Neural progenitor cell (in vitro differentiated cells): ENCODE measurements around the gene TMEM161B. TPM values are rescaled to one million over a fixed set of nuclear protein-coding genes. Genes with fewer than 3 reads are reported as not detected.
"Not testable (repeated sequence)": the region's sequence is repeated elsewhere in the genome, so short reads cannot be mapped to it uniquely, and the experiment has no call there.

Source experiments
- DNase-seq: peaks from one replicate; pipeline ENCODE4 v3.0.0-alpha.2; 2016; ENCODE audit warnings: low spot score
- H2AFZ ChIP-seq: fragments of 200-600 bp; sonication (generic); replicated peaks from 2 replicates; pipeline ENCODE4 v1.6.1; 2016; ENCODE audit warnings: antibody characterized with exemption
- H3F3A ChIP-seq: fragments of 200-600 bp; sonication (generic); 2 replicates; pipeline ENCODE4 v1.6.1; 2016; ENCODE audit warnings: antibody characterized with exemption, low read depth
- H3K27ac ChIP-seq: fragments of 200-600 bp; sonication (generic); 2 replicates; pipeline ENCODE4 v1.5.1; 2016; ENCODE audit warnings: mild to moderate bottlenecking
- H3K27me3 ChIP-seq: fragments of 200-600 bp; sonication (generic); 2 replicates; pipeline ENCODE4 v1.6.1; 2016; ENCODE audit warnings: mild to moderate bottlenecking, moderate library complexity
- H3K36me3 ChIP-seq: fragments of 200-600 bp; sonication (generic); 2 replicates; pipeline ENCODE4 v1.5.1; 2016
- H3K4me1 ChIP-seq: fragments of 200-600 bp; sonication (generic); 2 replicates; pipeline ENCODE4 v1.6.1; 2016; ENCODE audit warnings: mixed run types
- H3K4me2 ChIP-seq: fragments of 200-600 bp; sonication (generic); 2 replicates; pipeline ENCODE4 v1.6.1; 2016
- H3K4me3 ChIP-seq: fragments of 200-600 bp; sonication (generic); 2 replicates; pipeline ENCODE4 v1.5.1; 2016
- H3K79me2 ChIP-seq: fragments of 200-600 bp; sonication (generic); 2 replicates; pipeline ENCODE4 v1.6.1; 2016; ENCODE audit warnings: low read depth
- H3K9ac ChIP-seq: fragments of 200-600 bp; sonication (generic); 2 replicates; pipeline ENCODE4 v1.6.1; 2016
- H3K9me3 ChIP-seq: fragments of 200-600 bp; sonication (generic); 2 replicates; pipeline ENCODE4 v1.5.1; 2016; ENCODE audit warnings: low read depth
- H4K20me1 ChIP-seq: fragments of 200-600 bp; sonication (generic); 2 replicates; pipeline ENCODE4 v1.6.1; 2016; ENCODE audit warnings: low read depth
- H3K27ac Mint-ChIP-seq: 3 replicates; pipeline ENCODE4 v1.8.0; 2021; ENCODE audit warnings: mixed read lengths
- H3K27me3 Mint-ChIP-seq: 2 replicates; pipeline ENCODE4 v1.8.0; 2022; ENCODE audit warnings: low read depth, mild to moderate bottlenecking, inconsistent platforms, moderate library complexity, mixed read lengths; ENCODE audit not compliant: insufficient read depth
- H3K36me3 Mint-ChIP-seq: 3 replicates; pipeline ENCODE4 v1.8.0; 2021; ENCODE audit warnings: mixed read lengths
- H3K4me1 Mint-ChIP-seq: 3 replicates; pipeline ENCODE4 v1.8.0; 2021; ENCODE audit warnings: mixed read lengths
- H3K4me3 Mint-ChIP-seq: 3 replicates; pipeline ENCODE4 v1.8.0; 2021; ENCODE audit warnings: mild to moderate bottlenecking, moderate library complexity, mixed read lengths
- H3K9me3 Mint-ChIP-seq: 3 replicates; pipeline ENCODE4 v1.8.0; 2020; ENCODE audit warnings: mixed read lengths
- CTCF ChIP-seq: fragments of 200-600 bp; sonication (generic); IDR thresholded peaks from 2 replicates; pipeline ENCODE4 v1.5.1; 2017; ENCODE audit warnings: antibody characterized with exemption, mild to moderate bottlenecking
- EZH2 ChIP-seq: fragments of 200-600 bp; sonication (generic); IDR thresholded peaks from 2 replicates; pipeline ENCODE4 v1.6.1; 2017; ENCODE audit warnings: antibody characterized with exemption, mild to moderate bottlenecking, moderate library complexity
- EZH2phosphoT487 ChIP-seq: fragments of 200-600 bp; sonication (generic); IDR thresholded peaks from 2 replicates; pipeline ENCODE4 v1.6.1; 2017; ENCODE audit warnings: antibody characterized with exemption
- total RNA-seq: library from RNA; depleted of rRNA; stranded (reverse); fragments of >200 nt; gene quantifications from 2 replicates; pipeline ENCODE4 v1.2.3, GENCODE V29; 2015; ENCODE audit warnings: low replicate concordance

TMEM161B gene
- total RNA-seq, 1 donor from 2014 or later = 46.1 TPM

DNA sequence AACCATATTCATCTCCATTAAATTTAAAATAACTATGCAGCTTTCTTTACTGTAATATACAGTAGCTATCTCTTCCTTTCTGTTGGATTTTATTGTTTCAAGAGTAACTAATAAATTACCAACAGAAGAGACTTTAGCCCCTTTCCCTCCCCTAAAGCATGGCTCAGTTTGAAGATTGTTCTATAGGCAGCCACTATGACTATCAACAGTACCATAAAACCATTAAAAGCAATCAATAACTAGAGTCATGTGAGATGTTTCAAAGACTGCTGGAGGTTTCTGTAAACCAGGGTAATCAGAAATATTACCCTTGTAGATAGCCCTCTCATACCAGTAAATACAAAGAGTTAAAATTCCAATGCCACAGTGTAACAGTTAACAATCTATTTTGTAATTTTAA, 73.0 kb downstream of the TMEM161B start:
- H3K79me2 ChIP-seq = no peaks in the 10 kb centered on the region
- no peaks in the 10 kb centered on the region for H3K27me3 ChIP-seq
- no peak overlapping the region for H3K4me2 ChIP-seq
- DNase-seq = no peak
- no peak overlapping the region for H2AFZ ChIP-seq
- no peak overlapping the region for H3K9ac ChIP-seq
- no peaks in the 10 kb centered on the region for H4K20me1 ChIP-seq
- TF ChIP-seq EZH2 (no peak), EZH2phosphoT487 (no peak), CTCF (no peak)
- Mint-ChIP-seq H3K4me3 (no peak overlapping the region), H3K4me1 (no peaks in the 10 kb centered on the region), H3K27ac (no peak overlapping the region), H3K9me3 (no peaks in the 10 kb centered on the region), H3K27me3 (no peaks in the 10 kb centered on the region), H3K36me3 (peaks cover 22% of the 10 kb centered on the region)
- no peak overlapping the region for H3K4me3 ChIP-seq
- no peak overlapping the region for H3K27ac ChIP-seq
- H3K4me1 ChIP-seq = no peaks in the 10 kb centered on the region
- H3K36me3 ChIP-seq = peaks cover 6% of the 10 kb centered on the region
- H3K9me3 ChIP-seq = no peaks in the 10 kb centered on the region
- H3F3A ChIP-seq = no peaks in the 10 kb centered on the region

GRCh38 chr5:88193896-88194295, 74.7 kb downstream of the TMEM161B start:
- Histone ChIP-seq H3K4me1 (no peaks in the 10 kb centered on the region), H3K79me2 (no peaks in the 10 kb centered on the region), H3K27me3 (no peaks in the 10 kb centered on the region), H3F3A (no peaks in the 10 kb centered on the region), H3K9ac (no peak overlapping the region), H2AFZ (no peak overlapping the region), H3K4me3 (no peak overlapping the region), H3K9me3 (peaks cover 1% of the 10 kb centered on the region), H3K36me3 (peaks cover 6% of the 10 kb centered on the region), H4K20me1 (no peaks in the 10 kb centered on the region), H3K27ac (no peak overlapping the region), H3K4me2 (no peak overlapping the region)
- peaks cover 10% of the 10 kb centered on the region for H3K9me3 Mint-ChIP-seq
- no peak overlapping the region for H3K4me3 Mint-ChIP-seq
- TF ChIP-seq EZH2 (no peak), CTCF (no peak), EZH2phosphoT487 (no peak)
- H3K4me1 Mint-ChIP-seq = no peaks in the 10 kb centered on the region
- H3K27me3 Mint-ChIP-seq = peaks cover 3% of the 10 kb centered on the region
- DNase-seq = no peak
- H3K27ac Mint-ChIP-seq = no peak overlapping the region
- peaks cover 21% of the 10 kb centered on the region for H3K36me3 Mint-ChIP-seq

DNA sequence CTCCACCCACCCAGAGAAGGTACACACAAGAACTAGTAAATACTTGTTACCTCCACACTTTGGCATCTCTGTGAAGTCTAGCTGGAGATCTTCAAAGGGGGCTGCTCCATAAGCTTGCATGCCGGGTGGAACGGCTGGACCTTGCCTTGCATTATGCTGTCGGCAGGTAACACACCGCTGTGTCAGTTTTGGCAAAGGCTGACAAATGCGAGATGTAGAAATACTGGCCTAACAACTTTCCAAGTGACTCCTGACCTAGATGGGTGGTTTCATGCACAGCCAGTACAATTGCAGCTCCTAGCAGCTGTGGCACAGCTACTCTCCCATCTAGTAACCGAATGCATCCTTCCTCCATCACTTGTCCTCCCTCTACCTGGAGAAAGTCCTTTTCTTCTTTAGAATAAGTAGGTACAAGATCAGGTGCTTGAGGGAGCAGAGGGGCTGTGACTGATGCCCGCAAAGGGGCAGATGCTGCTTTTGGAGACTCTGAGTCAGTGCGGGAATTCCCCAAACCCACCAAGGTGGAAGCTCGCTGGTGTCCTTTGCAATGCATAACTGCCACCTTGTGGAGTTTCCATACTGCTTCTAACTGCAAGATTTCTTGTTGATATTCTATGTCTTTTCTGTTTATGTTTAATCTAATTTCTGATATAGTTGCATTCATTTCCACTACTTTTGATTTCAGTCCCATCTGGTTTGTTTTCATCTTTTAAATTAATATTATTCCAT, 78.4 kb downstream of the TMEM161B start:
- peaks cover 25% of the 10 kb centered on the region for H3K9me3 Mint-ChIP-seq
- H3K9me3 ChIP-seq = peaks cover 19% of the 10 kb centered on the region
- H3K9ac ChIP-seq = no peak overlapping the region
- no peak overlapping the region for H3K27ac ChIP-seq
- H4K20me1 ChIP-seq = no peaks in the 10 kb centered on the region
- peak; percentile 30 for DNase-seq
- TF ChIP-seq EZH2phosphoT487 (no peak), CTCF (peak; percentile 33)
- peaks cover 5% of the 10 kb centered on the region for H3K27me3 Mint-ChIP-seq
- no peaks in the 10 kb centered on the region for H3K4me1 Mint-ChIP-seq
- H3K79me2 ChIP-seq = no peaks in the 10 kb centered on the region
- H3K27me3 ChIP-seq = no peaks in the 10 kb centered on the region
- H3K4me2 ChIP-seq = no peak overlapping the region
- H3F3A ChIP-seq = no peaks in the 10 kb centered on the region
- H3K4me1 ChIP-seq = no peaks in the 10 kb centered on the region
- no peak overlapping the region for H2AFZ ChIP-seq
- H3K4me3 ChIP-seq = no peak overlapping the region
- no peak overlapping the region for H3K4me3 Mint-ChIP-seq
- no peak overlapping the region for H3K27ac Mint-ChIP-seq
- H3K36me3 Mint-ChIP-seq = peaks cover 29% of the 10 kb centered on the region
- H3K36me3 ChIP-seq = peaks cover 10% of the 10 kb centered on the region

DNA sequence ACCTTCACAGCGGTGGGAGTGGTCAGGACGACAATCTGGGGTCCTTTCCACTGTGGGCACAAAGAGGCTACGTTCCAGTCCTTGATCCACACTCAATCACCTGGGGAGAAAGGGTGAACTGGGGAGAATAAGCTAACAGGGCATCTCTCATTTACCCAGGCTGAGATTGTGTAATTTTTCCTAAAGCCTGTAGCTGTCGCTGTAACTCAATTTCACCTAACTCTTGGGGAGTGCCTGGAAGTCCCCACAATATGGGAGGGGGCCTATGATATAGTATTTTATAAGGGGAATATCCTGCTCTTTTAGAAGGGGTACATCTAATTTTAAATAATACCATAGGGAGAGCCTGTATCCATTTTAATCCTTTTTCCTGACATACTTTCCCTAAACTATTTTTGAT, 79.2 kb downstream of the TMEM161B start:
- peaks cover 27% of the 10 kb centered on the region for H3K36me3 Mint-ChIP-seq
- H3K9me3 Mint-ChIP-seq = peaks cover 25% of the 10 kb centered on the region
- not testable (repeated sequence) for H3K4me3 Mint-ChIP-seq

More for the DNA sequence above, 79.2 kb downstream of the TMEM161B start:
- H3K79me2 ChIP-seq, H2AFZ ChIP-seq, H3K27me3 Mint-ChIP-seq, H3K4me1 ChIP-seq, H3K4me1 Mint-ChIP-seq, H3K27me3 ChIP-seq, H4K20me1 ChIP-seq, H3K9ac ChIP-seq, H3K27ac ChIP-seq, H3K27ac Mint-ChIP-seq, DNase-seq, H3K36me3 ChIP-seq, H3K4me3 ChIP-seq, H3K4me2 ChIP-seq, H3F3A ChIP-seq: not testable (repeated sequence)
- peaks cover 19% of the 10 kb centered on the region for H3K9me3 ChIP-seq
